Measurements from ENCODE around the gene ATOH8. TPM values are rescaled to one million over a fixed set of nuclear protein-coding genes. Genes with fewer than 3 reads are reported as not detected.
A peak's percentile ranks its signal among the peaks of the same experiment; 100 is the strongest.

Gene ATOH8
- polyA plus RNA-seq, 1 of the 3 experiments (the other 2 are of a cell fraction) = 5.6 TPM

DNA sequence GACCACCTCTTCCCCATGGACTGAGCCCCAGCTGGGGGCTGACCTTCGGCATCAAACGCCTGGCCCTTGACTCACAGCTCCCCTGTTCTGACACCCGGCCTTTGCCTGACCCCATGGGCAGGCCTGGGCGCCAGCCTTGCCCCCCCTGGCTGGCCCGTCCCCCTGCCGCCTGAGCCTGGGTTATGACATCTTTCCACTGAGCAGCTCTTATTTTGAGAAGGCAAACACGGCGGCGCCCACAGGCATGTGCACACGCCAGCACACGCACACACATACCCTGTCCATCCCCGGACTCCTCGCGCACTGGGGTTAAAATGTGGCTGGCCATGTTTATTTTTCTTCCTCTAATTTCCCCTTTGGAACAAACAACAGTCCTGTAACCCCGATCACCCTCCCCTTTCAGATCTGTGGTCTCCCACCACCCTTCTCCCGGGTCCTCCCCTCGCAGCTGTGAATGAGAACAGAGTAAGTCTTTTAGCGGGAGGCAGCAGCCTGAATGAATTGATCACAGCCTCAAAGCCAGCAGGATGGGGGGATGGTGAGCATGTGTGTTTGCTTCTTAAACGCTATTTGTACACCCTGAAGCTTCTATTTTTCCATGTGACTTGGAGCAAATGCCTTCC, 11.8 kb upstream of the ATOH8 start:
- Histone ChIP-seq H3K79me2 (ENCODE audit: insufficient read depth) (no peaks in the 10 kb centered on the region), H3K9me2 (no peaks in the 10 kb centered on the region), H4K20me1 (ENCODE audit: insufficient read depth) (no peaks in the 10 kb centered on the region), H3K9ac (peak overlapping the region; percentile 83), H3K4me2 (peak overlapping the region; percentile 73), H3K4me1 (ENCODE audit: control insufficient read depth in 1 of 2, insufficient read depth in 2 of 2, low read depth in 1 of 2, low read length in 1 of 2) (peaks cover 53 to 54% of the 10 kb centered on the region in 2 experiments), H3K27me3 (ENCODE audit: insufficient read depth) (no peaks in the 10 kb centered on the region), H3F3A (replicated peaks; ENCODE audit: insufficient read depth) (peaks cover 22% of the 10 kb centered on the region), H2AFZ (ENCODE audit: low read depth) (peak overlapping the region; percentile 2; the same call in 1 of the 2 replicates), H3K9me3 (no peaks in the 10 kb centered on the region), H3K4me3 (ENCODE audit: low read depth in 2 of 2, low read length in 1 of 2) (no peak overlapping the region), H3K36me3 (replicated peaks in 1 of 2; ENCODE audit: control insufficient read depth in 1 of 2, insufficient read depth in 2 of 2, low read length in 1 of 2) (no peaks in the 10 kb centered on the region), H3K27ac (ENCODE audit: low read depth in 2 of 2, low read length in 1 of 2) (peak overlapping the region; percentile 95 to 96)
- TF ChIP-seq NFIC (IDR thresholded peaks at IDR 0.05; ENCODE audit: borderline replicate concordance) (peak; percentile 72), TCF12 (IDR thresholded peaks at IDR 0.05) (peak; percentile 61), NRF1 (IDR thresholded peaks at IDR 0.05; ENCODE audit: low read depth, low read length) (no peak), FOSL2 (IDR thresholded peaks at IDR 0.05; ENCODE audit: borderline replicate concordance, low read depth) (peak; percentile 27; the same call in 1 of the 2 replicates), SIN3A (IDR thresholded peaks at IDR 0.05; ENCODE audit: borderline replicate concordance, low read depth, low read length) (no peak), RFX5 (IDR thresholded peaks at IDR 0.05; ENCODE audit: low read length) (no peak), TEAD4 (IDR thresholded peaks at IDR 0.05; ENCODE audit: borderline replicate concordance, insufficient read depth) (no peak), RXRA (IDR thresholded peaks at IDR 0.05; ENCODE audit: borderline replicate concordance, low read depth) (peak; percentile 99), EP300 (IDR thresholded peaks at IDR 0.05; ENCODE audit: borderline replicate concordance in 1 of 2, low read depth in 1 of 2, low read length in 1 of 2) (peak in 1 of 2 experiments; percentile 81; a peak in 1 of 4 replicates), YY1 (IDR thresholded peaks at IDR 0.05; ENCODE audit: low read depth) (0 out of 2 replicates have a peak, but pooled peaks have one; percentile 10), USF1 (IDR thresholded peaks at IDR 0.05; ENCODE audit: borderline replicate concordance, low read depth) (no peak)
- TF ChIP-seq, protein P1, sequence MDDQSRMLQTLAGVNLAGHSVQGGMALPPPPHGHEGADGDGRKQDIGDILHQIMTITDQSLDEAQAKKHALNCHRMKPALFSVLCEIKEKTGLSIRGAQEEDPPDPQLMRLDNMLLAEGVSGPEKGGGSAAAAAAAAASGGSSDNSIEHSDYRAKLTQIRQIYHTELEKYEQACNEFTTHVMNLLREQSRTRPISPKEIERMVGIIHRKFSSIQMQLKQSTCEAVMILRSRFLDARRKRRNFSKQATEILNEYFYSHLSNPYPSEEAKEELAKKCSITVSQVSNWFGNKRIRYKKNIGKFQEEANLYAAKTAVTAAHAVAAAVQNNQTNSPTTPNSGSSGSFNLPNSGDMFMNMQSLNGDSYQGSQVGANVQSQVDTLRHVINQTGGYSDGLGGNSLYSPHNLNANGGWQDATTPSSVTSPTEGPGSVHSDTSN (IDR thresholded peaks at IDR 0.05) = peak; percentile 18; the same call in 1 of the 2 replicates
- 16% methylated on average over 19 of the region's 19 CpGs for WGBS (ENCODE audit: low lambda C conversion rate)
- DNase-seq = peak; percentile 77
- ChIA-PET POLR2A (interaction anchor here (0.7 to 1.4 kb wide), 4 partner anchors 8 to 72 kb away, joined by 3 to 6 read pairs (median 4); no protein-coding TSS in a partner anchor), CTCF (interaction anchor here (0.6 to 34.7 kb wide), 17 partner anchors 9 to 594 kb away, joined by 3 to 626 read pairs (median 5); partner anchors contain the start of genes ATOH8 and ST3GAL5)

DNA sequence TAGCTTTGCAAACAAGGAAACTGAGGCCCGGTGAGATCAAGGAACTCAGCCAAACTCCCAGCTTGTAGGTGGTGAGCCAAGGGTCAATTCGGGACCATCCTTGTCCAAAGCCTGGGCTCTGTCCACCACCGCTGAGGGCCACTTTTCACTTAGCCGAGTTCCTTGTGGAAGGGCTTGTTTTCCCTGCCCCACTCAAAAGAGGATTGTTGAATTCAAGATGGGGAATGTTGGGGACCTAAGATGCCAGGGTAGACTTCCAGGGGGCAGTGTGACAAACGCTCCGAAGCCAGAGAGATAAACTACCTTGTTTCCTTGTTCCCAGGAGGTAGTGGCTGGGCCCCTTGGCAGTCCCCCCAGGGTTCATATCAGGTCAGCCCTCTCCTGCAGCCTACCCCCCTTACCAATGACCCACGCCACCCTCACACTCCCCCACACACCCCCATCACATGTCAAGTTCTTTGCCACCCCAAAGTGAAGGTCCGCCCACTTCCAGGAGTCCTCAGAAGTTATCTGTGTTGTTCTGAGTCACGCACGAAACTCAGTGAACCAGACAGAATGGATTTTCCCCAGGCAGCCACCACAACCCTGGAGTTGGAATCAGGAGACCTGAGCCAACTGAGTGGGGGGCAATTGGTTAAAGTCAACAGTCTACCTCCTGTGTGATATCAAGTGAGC, 10.3 kb upstream of the ATOH8 start:
- TF ChIP-seq RCOR1 (IDR thresholded peaks at IDR 0.05; ENCODE audit: low read length) = no peak
- no peak for TF ChIP-seq CHD2 (IDR thresholded peaks at IDR 0.05; ENCODE audit: low read length, partially characterized antibody)
- no peak for TF ChIP-seq MEF2A (IDR thresholded peaks at IDR 0.05; ENCODE audit: borderline replicate concordance, low read depth)
- TF ChIP-seq, protein P2, sequence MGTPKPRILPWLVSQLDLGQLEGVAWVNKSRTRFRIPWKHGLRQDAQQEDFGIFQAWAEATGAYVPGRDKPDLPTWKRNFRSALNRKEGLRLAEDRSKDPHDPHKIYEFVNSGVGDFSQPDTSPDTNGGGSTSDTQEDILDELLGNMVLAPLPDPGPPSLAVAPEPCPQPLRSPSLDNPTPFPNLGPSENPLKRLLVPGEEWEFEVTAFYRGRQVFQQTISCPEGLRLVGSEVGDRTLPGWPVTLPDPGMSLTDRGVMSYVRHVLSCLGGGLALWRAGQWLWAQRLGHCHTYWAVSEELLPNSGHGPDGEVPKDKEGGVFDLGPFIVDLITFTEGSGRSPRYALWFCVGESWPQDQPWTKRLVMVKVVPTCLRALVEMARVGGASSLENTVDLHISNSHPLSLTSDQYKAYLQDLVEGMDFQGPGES (IDR thresholded peaks at IDR 0.05; ENCODE audit: low read depth, low read length) = no peak
- TF ChIP-seq EP300 (IDR thresholded peaks at IDR 0.05; ENCODE audit: borderline replicate concordance in 1 of 2, low read depth in 1 of 2, low read length in 1 of 2) = no peak
- no peak for TF ChIP-seq FOXM1 (IDR thresholded peaks at IDR 0.05; ENCODE audit: low read depth)
- TF ChIP-seq, protein P3, sequence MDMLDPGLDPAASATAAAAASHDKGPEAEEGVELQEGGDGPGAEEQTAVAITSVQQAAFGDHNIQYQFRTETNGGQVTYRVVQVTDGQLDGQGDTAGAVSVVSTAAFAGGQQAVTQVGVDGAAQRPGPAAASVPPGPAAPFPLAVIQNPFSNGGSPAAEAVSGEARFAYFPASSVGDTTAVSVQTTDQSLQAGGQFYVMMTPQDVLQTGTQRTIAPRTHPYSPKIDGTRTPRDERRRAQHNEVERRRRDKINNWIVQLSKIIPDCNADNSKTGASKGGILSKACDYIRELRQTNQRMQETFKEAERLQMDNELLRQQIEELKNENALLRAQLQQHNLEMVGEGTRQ (IDR thresholded peaks at IDR 0.05; ENCODE audit: borderline replicate concordance, low read depth, low read length) = no peak
- no peak for TF ChIP-seq USF1 (IDR thresholded peaks at IDR 0.05; ENCODE audit: borderline replicate concordance, low read depth)
- Histone ChIP-seq H2AFZ (ENCODE audit: low read depth) (0 out of 2 replicates have a peak overlapping the region, but pooled peaks have one; percentile 22), H3K4me1 (ENCODE audit: control insufficient read depth in 1 of 2, insufficient read depth in 2 of 2, low read depth in 1 of 2, low read length in 1 of 2) (peaks cover 42 to 54% of the 10 kb centered on the region in 2 experiments), H3K27me3 (ENCODE audit: insufficient read depth) (no peaks in the 10 kb centered on the region), H3K79me2 (ENCODE audit: insufficient read depth) (no peaks in the 10 kb centered on the region), H3K9me3 (no peaks in the 10 kb centered on the region), H3K9ac (no peak overlapping the region), H3K36me3 (replicated peaks in 1 of 2; ENCODE audit: control insufficient read depth in 1 of 2, insufficient read depth in 2 of 2, low read length in 1 of 2) (no peaks in the 10 kb centered on the region), H4K20me1 (ENCODE audit: insufficient read depth) (no peaks in the 10 kb centered on the region), H3K9me2 (no peaks in the 10 kb centered on the region), H3K4me2 (peak overlapping the region; percentile 35), H3K4me3 (ENCODE audit: low read depth in 2 of 2, low read length in 1 of 2) (no peak overlapping the region), H3K27ac (ENCODE audit: low read depth in 2 of 2, low read length in 1 of 2) (peak overlapping the region; percentile 95 to 96), H3F3A (replicated peaks; ENCODE audit: insufficient read depth) (peaks cover 20% of the 10 kb centered on the region)
- no peak for DNase-seq
- WGBS (ENCODE audit: low lambda C conversion rate) = 68% methylated on average over 9 of the region's 10 CpGs
- CTCF ChIA-PET = interaction anchor here (1.0 to 34.7 kb wide), 11 partner anchors 11 to 84 kb away, joined by 3 to 626 read pairs (median 10); partner anchors contain the start of gene ATOH8
- POLR2A ChIA-PET = interaction anchor here (0.8 to 1.3 kb wide), 2 partner anchors 17 to 29 kb away, joined by 3 to 4 read pairs; no protein-coding TSS in a partner anchor

Measured in SK-N-SH (cell line).